Transverse colon (tissue), 4 donors: ENCODE results near the gene EIF4E2.

ENCODE experiments used
- CTCF ChIP-seq, 5 experiments: fragments of 200-600 bp in 3 of 5; fragments of 450-650 bp in 2 of 5; sonication (generic) in 3 of 5; IDR thresholded peaks; 1 replicate in 2 of 5; 2 replicates in 3 of 5; pipeline ENCODE4 v1.5.1; 2016 to 2017; ENCODE audit warnings: antibody characterized with exemption in 5 of 5, inconsistent platforms in 3 of 5, mild to moderate bottlenecking in 2 of 5, moderate library complexity in 1 of 5
- POLR2AphosphoS5 ChIP-seq, 3 donors: sonication (generic); formaldehyde crosslinking; IDR thresholded peaks; one replicate each; pipeline ENCODE4 v1.6.1; 2016; ENCODE audit warnings: antibody characterized with exemption in 3 of 3

GRCh38 chr2:232537499-232537898 is 13.0 kb upstream of the EIF4E2 start:
- TF ChIP-seq CTCF (IDR thresholded peaks at IDR 0.05), result no peak
- no peak for TF ChIP-seq POLR2AphosphoS5 (IDR thresholded peaks at IDR 0.05)
